K562 (cell line): ENCODE measurements around the gene CBL. TPM values are rescaled to one million over a fixed set of nuclear protein-coding genes. Genes with fewer than 3 reads are reported as not detected.

ENCODE experiments used
- CEBPG ChIP-seq, 3 experiments: fragments of 200-800 bp in 1 of 3; sonication (Bioruptor generic) in 1 of 3; sonication (generic) in 1 of 3; formaldehyde crosslinking in 1 of 3; IDR thresholded peaks in 2 of 3; conservative IDR thresholded peaks in 1 of 3; 2 replicates each; pipeline versions ENCODE4 v1.6.1 to v1.8.0; 2016 to 2022; ENCODE audit warnings: missing compliant biosample characterization in 2 of 3, missing genetic modification characterization in 2 of 3, mild to moderate bottlenecking in 1 of 3, missing genetic modification reagents in 1 of 3
- CHD2 ChIP-seq: IDR thresholded peaks from 2 replicates; pipeline ENCODE4 v1.6.1; 2011; ENCODE audit warnings: low read depth, low read length
- MAFF ChIP-seq: IDR thresholded peaks from 2 replicates; pipeline ENCODE4 v1.6.1; 2012; ENCODE audit warnings: low read length, improper control_type of control experiment
- PML ChIP-seq: IDR thresholded peaks from 2 replicates; pipeline ENCODE4 v1.6.1; 2012; ENCODE audit warnings: low read length, inconsistent platforms
- PRPF4 ChIP-seq: fragments of 200-400 bp; formaldehyde crosslinking; IDR thresholded peaks from one replicate; pipeline ENCODE4 v1.6.1; 2017; ENCODE audit warnings: low read length, low read depth, mild to moderate bottlenecking; ENCODE audit not compliant: insufficient read depth, poor library complexity, severe bottlenecking
- RBM15 ChIP-seq: fragments of 200-400 bp; formaldehyde crosslinking; IDR thresholded peaks from 2 replicates; pipeline ENCODE4 v1.6.1; 2018; ENCODE audit warnings: mild to moderate bottlenecking, low read length, moderate library complexity; ENCODE audit not compliant: insufficient read depth
- TSC22D4 ChIP-seq: fragments of 450-650 bp; IDR thresholded peaks from 2 replicates; pipeline ENCODE4 v1.6.1; 2016; ENCODE audit warnings: missing genetic modification characterization, missing biosample characterization, control low read depth
- ZNF274 ChIP-seq: IDR thresholded peaks from 2 replicates; pipeline ENCODE4 v1.6.1; 2011; ENCODE audit warnings: low read depth, mild to moderate bottlenecking, low read length, moderate library complexity, borderline replicate concordance
- polyA plus RNA-seq, 8 experiments: library from polyadenylated mRNA; depleted of rRNA in 4 of 8; stranded (reverse) in 5 of 8; unstranded in 3 of 8; fragments of >200 nt; fragmentation: Nextera tagmentation in 2 of 8; fragmentation: Illumina TruSeq in 1 of 8; extraction: Ambion mirVana in 2 of 8; extraction: Trizol in 1 of 8; gene quantifications; 2 replicates each; pipeline versions ENCODE4 v1.2.1 to v1.2.3, GENCODE V29; 2011 to 2014; ENCODE audit warnings: inconsistent platforms in 1 of 8, missing spikeins in 1 of 8
- total RNA-seq, 7 experiments: library from RNA; depleted of rRNA in 6 of 7; stranded (reverse); fragments of >200 nt in 6 of 7; fragmentation: Illumina TruSeq in 2 of 7; extraction: Trizol in 2 of 7; gene quantifications; 2 replicates each; pipeline versions ENCODE4 v1.2.1 to v1.2.3, GENCODE V29; 2011 to 2021; ENCODE audit warnings: low replicate concordance in 1 of 7
- TF ChIP-seq, protein P1 (sequence below): fragments of 250-450 bp; sonication (Bioruptor Pico); IDR thresholded peaks from 2 replicates; pipeline ENCODE4 v1.8.0; 2022; ENCODE audit warnings: inconsistent platforms

Gene CBL
- total and polyA plus RNA-seq, 9 of the 15 experiments (the other 6 are each of a cell fraction or from before 2014, with no cell fraction given) = 3.2 to 24.9 (median 9.9) TPM

DNA sequence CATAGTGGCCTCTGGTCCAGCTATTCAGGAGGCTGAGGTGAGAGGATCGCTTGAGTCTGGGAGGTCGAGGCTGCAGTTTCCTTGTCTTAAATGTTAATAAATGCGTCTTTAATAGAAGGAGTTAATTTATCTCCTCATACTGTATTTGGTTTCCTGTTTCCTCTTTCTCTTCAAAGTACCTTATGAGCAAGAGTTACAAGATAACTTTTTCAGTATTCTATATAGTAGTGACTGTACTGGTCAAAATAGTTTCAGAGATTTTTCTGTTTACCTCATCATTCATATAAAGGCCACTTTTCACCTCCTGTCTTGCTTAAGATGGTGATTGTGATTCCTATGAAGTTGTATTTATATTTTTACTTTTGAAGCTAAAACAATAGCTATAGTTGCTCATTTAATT lies 59.9 kb downstream of the CBL start (continued):
- TF ChIP-seq, protein P1, sequence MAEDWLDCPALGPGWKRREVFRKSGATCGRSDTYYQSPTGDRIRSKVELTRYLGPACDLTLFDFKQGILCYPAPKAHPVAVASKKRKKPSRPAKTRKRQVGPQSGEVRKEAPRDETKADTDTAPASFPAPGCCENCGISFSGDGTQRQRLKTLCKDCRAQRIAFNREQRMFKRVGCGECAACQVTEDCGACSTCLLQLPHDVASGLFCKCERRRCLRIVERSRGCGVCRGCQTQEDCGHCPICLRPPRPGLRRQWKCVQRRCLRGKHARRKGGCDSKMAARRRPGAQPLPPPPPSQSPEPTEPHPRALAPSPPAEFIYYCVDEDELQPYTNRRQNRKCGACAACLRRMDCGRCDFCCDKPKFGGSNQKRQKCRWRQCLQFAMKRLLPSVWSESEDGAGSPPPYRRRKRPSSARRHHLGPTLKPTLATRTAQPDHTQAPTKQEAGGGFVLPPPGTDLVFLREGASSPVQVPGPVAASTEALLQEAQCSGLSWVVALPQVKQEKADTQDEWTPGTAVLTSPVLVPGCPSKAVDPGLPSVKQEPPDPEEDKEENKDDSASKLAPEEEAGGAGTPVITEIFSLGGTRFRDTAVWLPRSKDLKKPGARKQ (CRISPR knock-in tag) = no peak
- no peak for TF ChIP-seq PML
- no peak for TF ChIP-seq ZNF274
- no peak for TF ChIP-seq CEBPG (CRISPR knock-in tag; IDR thresholded peaks at IDR 0.05)
- TF ChIP-seq CEBPG (tag; conservative IDR thresholded peaks at IDR 0.05 in 1 of 2, IDR thresholded peaks at IDR 0.05 in 1 of 2) = no peak
- TF ChIP-seq RBM15 = no peak
- TF ChIP-seq TSC22D4 (tag) = no peak
- no peak for TF ChIP-seq MAFF
- no peak for TF ChIP-seq PRPF4
- TF ChIP-seq CHD2 = no peak
- TF ChIP-seq, all 486 proteins: peak for 0
